A549 (cell line): ENCODE results near the gene CEMIP2. TPM values are rescaled to one million over a fixed set of nuclear protein-coding genes. Genes with fewer than 3 reads are reported as not detected.

Source experiments
- ATAC-seq, 2 experiments: fragments of 200-7000 bp in 1 of 2; fragments of >200 bp in 1 of 2; cut with Nextera tagmentation in 1 of 2; cut with Tn5 transposase in 1 of 2; 3 replicates each; pipeline versions ENCODE4 v1.8.0 to v1.9.1; 2018 to 2020; ENCODE audit warnings: mild to moderate bottlenecking in 1 of 2, moderate library complexity in 1 of 2
- CTCF ChIA-PET: fragments of 300-600 bp; sonication (Branson Sonifier 250); formaldehyde crosslinking; extraction: SDS; loops from one replicate; lab custom pipeline; 2021; ENCODE audit warnings: antibody characterized with exemption, inconsistent platforms; lab: Yijun Ruan, JAX
- POLR2A ChIA-PET: fragments of 350-600 bp; formaldehyde crosslinking; extraction: SDS; loops from one replicate; lab custom pipeline; 2021; ENCODE audit warnings: antibody characterized with exemption, inconsistent platforms; lab: Yijun Ruan, JAX
- DNase-seq, 2 experiments: peaks; one replicate each; pipeline versions ENCODE4 v3.0.0 to v3.0.0-alpha.2; 2011 to 2016; ENCODE audit warnings: low read depth in 1 of 2, low spot score in 1 of 2
- FAIRE-seq: peaks from 2 replicates; lab custom pipeline; 2011; peaks lifted over from hg19 to GRCh38; lab: Jason Lieb, UNC
- H3K27ac ChIP-seq, 2 experiments: fragments of >200 bp; sonication (Bioruptor Twin); formaldehyde crosslinking; 3 replicates each; pipeline ENCODE4 v1.5.1; 2016 to 2017
- H3K4me1 ChIP-seq: fragments of >200 bp; sonication (Bioruptor Twin); formaldehyde crosslinking; 3 replicates; pipeline ENCODE4 v1.6.1; 2016
- H3K4me2 ChIP-seq: fragments of >200 bp; sonication (Bioruptor Twin); formaldehyde crosslinking; 3 replicates; pipeline ENCODE4 v1.6.1; 2016
- H3K4me3 ChIP-seq: fragments of >200 bp; sonication (Bioruptor Twin); formaldehyde crosslinking; 3 replicates; pipeline ENCODE4 v1.5.1; 2016
- H3K9me3 ChIP-seq: fragments of >200 bp; sonication (Bioruptor Twin); formaldehyde crosslinking; 3 replicates; pipeline ENCODE4 v1.6.1; 2016
- HEYL ChIP-seq: fragments of 250-450 bp; sonication (Bioruptor Pico); IDR thresholded peaks from 2 replicates; pipeline ENCODE4 v1.8.0; 2021; ENCODE audit warnings: mild to moderate bottlenecking, moderate library complexity
- JUNB ChIP-seq: fragments of >200 bp; sonication (Bioruptor Twin); formaldehyde crosslinking; IDR thresholded peaks from 2 replicates; pipeline ENCODE4 v1.6.1; 2016
- KDM1A ChIP-seq: fragments of 200-600 bp; sonication (generic); IDR thresholded peaks from 2 replicates; pipeline ENCODE4 v1.6.1; 2016; ENCODE audit warnings: low read depth, mild to moderate bottlenecking
- KDM5A ChIP-seq: fragments of 200-600 bp; sonication (generic); IDR thresholded peaks from 2 replicates; pipeline ENCODE4 v1.6.1; 2016; ENCODE audit warnings: antibody characterized with exemption, mild to moderate bottlenecking
- MAFK ChIP-seq: fragments of 450-650 bp; IDR thresholded peaks from 2 replicates; pipeline ENCODE4 v1.6.1; 2014; ENCODE audit not compliant: partially characterized antibody
- NPAS2 ChIP-seq: fragments of 250-450 bp; sonication (Bioruptor Pico); IDR thresholded peaks from 2 replicates; pipeline ENCODE4 v1.8.0; 2022; ENCODE audit warnings: mild to moderate bottlenecking, moderate library complexity, borderline replicate concordance
- POLR2A ChIP-seq: IDR thresholded peaks from 2 replicates; pipeline ENCODE4 v1.6.1; 2012; ENCODE audit warnings: mild to moderate bottlenecking, low read length
- POLR2AphosphoS2 ChIP-seq: conservative IDR thresholded peaks from 2 replicates; pipeline ENCODE4 v1.6.1; 2012; ENCODE audit warnings: low read length, improper control_type of control experiment, inconsistent platforms
- RAD21 ChIP-seq, 2 experiments: fragments of >200 bp in 1 of 2; sonication (Bioruptor Twin) in 1 of 2; formaldehyde crosslinking in 1 of 2; IDR thresholded peaks in 1 of 2; conservative IDR thresholded peaks in 1 of 2; 2 replicates in 1 of 2; 3 replicates in 1 of 2; pipeline ENCODE4 v1.6.1; 2012 to 2018; ENCODE audit warnings: inconsistent platforms in 1 of 2
- RNF2 ChIP-seq: fragments of 200-600 bp; sonication (generic); IDR thresholded peaks from 2 replicates; pipeline ENCODE4 v1.6.1; 2016; ENCODE audit warnings: low read depth, mild to moderate bottlenecking, antibody characterized with exemption, moderate library complexity, borderline replicate concordance
- TP53 ChIP-seq: fragments of 250-450 bp; sonication (Bioruptor Pico); IDR thresholded peaks from 2 replicates; pipeline ENCODE4 v1.5.0; 2021; ENCODE audit warnings: mild to moderate bottlenecking, moderate library complexity
- ZSCAN20 ChIP-seq: fragments of 250-450 bp; sonication (Bioruptor Pico); IDR thresholded peaks from 2 replicates; pipeline ENCODE4 v1.8.0; 2022; ENCODE audit warnings: mild to moderate bottlenecking, moderate library complexity
- WGBS: methylation state at CpG from one replicate; pipeline ENCODE4 v1.1.6; 2017; ENCODE audit errors: missing lambda C conversion rate; 5-methylcytosine and 5-hydroxymethylcytosine counted together
- polyA plus RNA-seq, 4 experiments: library from polyadenylated mRNA; depleted of rRNA in 3 of 4; stranded (reverse); fragments of >200 nt; fragmentation: RNase III in 1 of 4; extraction: RNeasy Plus Mini Kit Qiagen cat#74134 plus additional on column Dnase treatment in 1 of 4; gene quantifications; 2 replicates in 3 of 4; 3 replicates in 1 of 4; pipeline ENCODE4 v1.2.3, GENCODE V29; 2011 to 2017
- TF ChIP-seq, protein P1 (sequence below): fragments of 450-650 bp; IDR thresholded peaks from 2 replicates; pipeline ENCODE4 v1.6.1; 2014; ENCODE audit warnings: antibody characterized with exemption
- TF ChIP-seq, protein P2 (sequence below): fragments of 200-600 bp; sonication (generic); IDR thresholded peaks from 2 replicates; pipeline ENCODE4 v1.6.1; 2016; ENCODE audit warnings: antibody characterized with exemption, mild to moderate bottlenecking, moderate library complexity
- TF ChIP-seq, protein P3 (sequence below): fragments of >200 bp; sonication (Bioruptor Twin); formaldehyde crosslinking; IDR thresholded peaks from 3 replicates; pipeline ENCODE4 v1.5.1; 2016
- TF ChIP-seq, protein P4 (sequence below): fragments of 250-450 bp; sonication (Bioruptor Pico); IDR thresholded peaks from 2 replicates; pipeline ENCODE4 v1.5.0; 2020; ENCODE audit warnings: low read depth, mild to moderate bottlenecking, moderate library complexity

Gene CEMIP2
- polyA plus RNA-seq, 2 of the 4 experiments (the other 2 are of a cell fraction) = 146 to 161 TPM

DNA sequence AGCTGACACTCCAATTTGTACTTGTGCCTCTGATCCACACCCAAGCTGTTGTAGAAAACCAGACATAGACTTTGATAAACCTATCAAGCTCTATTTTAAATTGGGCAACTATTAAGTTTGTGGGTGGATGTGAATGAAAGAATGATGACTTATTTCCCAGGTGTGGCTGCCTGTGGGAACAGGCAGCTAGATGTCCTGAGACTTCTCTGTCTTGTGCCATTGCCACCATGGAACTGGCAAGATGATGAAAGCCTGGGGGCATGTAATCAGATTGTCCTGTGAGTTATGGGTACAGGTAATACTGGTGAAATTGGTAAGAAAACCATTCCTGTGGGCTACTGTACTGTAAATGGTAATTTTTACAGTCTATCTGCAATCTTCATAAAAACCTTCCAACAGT, 57.5 kb downstream of the CEMIP2 start:
- H3K4me2 ChIP-seq = no peak overlapping the region
- DNase-seq (no peak), FAIRE-seq (no peak), ATAC-seq (no peak)
- no peaks in the 10 kb centered on the region for H3K9me3 ChIP-seq
- H3K4me1 ChIP-seq = peaks cover 2% of the 10 kb centered on the region; the same call in 2 of the 3 replicates
- no peak overlapping the region for H3K27ac ChIP-seq
- CTCF ChIA-PET = interaction anchor here (0.5 to 2.4 kb wide), 5 partner anchors 12 to 113 kb away, joined by 3 to 11 read pairs (median 3); no protein-coding TSS in a partner anchor
- TF ChIP-seq JUNB (no peak), KDM5A (no peak), ZSCAN20 (CRISPR knock-in tag) (no peak)
- TF ChIP-seq, protein P1, sequence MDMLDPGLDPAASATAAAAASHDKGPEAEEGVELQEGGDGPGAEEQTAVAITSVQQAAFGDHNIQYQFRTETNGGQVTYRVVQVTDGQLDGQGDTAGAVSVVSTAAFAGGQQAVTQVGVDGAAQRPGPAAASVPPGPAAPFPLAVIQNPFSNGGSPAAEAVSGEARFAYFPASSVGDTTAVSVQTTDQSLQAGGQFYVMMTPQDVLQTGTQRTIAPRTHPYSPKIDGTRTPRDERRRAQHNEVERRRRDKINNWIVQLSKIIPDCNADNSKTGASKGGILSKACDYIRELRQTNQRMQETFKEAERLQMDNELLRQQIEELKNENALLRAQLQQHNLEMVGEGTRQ = no peak
- H3K4me3 ChIP-seq = no peak overlapping the region
- POLR2A ChIA-PET = no interaction called here

DNA sequence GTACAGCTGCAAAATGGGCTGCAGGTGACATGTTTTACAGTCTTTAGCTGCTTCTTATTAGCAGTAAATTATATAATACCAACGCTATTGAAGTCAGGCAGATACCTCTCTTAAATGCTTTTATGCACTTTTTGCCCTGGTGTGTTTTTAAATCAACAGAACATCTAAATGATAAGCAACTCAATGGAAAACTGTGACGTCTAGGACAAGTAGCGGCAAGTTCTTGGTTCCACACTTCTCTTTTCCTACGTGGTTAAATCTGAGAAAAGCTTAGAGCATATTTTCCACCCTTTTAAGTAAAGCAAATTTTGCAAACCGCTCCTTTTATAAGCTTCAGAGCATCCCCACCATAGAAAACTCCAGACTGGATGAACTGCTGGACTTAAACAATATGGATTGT, 58.1 kb downstream of the CEMIP2 start:
- Histone ChIP-seq H3K4me3 (no peak overlapping the region), H3K27ac (no peak overlapping the region), H3K4me1 (no peaks in the 10 kb centered on the region), H3K4me2 (no peak overlapping the region), H3K9me3 (no peaks in the 10 kb centered on the region)
- POLR2A ChIA-PET = no interaction called here
- no peak for DNase-seq
- TF ChIP-seq, protein P2, sequence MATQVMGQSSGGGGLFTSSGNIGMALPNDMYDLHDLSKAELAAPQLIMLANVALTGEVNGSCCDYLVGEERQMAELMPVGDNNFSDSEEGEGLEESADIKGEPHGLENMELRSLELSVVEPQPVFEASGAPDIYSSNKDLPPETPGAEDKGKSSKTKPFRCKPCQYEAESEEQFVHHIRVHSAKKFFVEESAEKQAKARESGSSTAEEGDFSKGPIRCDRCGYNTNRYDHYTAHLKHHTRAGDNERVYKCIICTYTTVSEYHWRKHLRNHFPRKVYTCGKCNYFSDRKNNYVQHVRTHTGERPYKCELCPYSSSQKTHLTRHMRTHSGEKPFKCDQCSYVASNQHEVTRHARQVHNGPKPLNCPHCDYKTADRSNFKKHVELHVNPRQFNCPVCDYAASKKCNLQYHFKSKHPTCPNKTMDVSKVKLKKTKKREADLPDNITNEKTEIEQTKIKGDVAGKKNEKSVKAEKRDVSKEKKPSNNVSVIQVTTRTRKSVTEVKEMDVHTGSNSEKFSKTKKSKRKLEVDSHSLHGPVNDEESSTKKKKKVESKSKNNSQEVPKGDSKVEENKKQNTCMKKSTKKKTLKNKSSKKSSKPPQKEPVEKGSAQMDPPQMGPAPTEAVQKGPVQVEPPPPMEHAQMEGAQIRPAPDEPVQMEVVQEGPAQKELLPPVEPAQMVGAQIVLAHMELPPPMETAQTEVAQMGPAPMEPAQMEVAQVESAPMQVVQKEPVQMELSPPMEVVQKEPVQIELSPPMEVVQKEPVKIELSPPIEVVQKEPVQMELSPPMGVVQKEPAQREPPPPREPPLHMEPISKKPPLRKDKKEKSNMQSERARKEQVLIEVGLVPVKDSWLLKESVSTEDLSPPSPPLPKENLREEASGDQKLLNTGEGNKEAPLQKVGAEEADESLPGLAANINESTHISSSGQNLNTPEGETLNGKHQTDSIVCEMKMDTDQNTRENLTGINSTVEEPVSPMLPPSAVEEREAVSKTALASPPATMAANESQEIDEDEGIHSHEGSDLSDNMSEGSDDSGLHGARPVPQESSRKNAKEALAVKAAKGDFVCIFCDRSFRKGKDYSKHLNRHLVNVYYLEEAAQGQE = no peak
- TF ChIP-seq HEYL (CRISPR knock-in tag) = no peak
- TF ChIP-seq RNF2 = no peak
- TF ChIP-seq ZSCAN20 (CRISPR knock-in tag) = no peak
- no peak for TF ChIP-seq POLR2AphosphoS2
- TF ChIP-seq, protein P1 = no peak
- no peak for TF ChIP-seq JUNB
- no peak for TF ChIP-seq KDM1A
- no peak for TF ChIP-seq POLR2A
- no peak for TF ChIP-seq TP53 (CRISPR knock-in tag)
- TF ChIP-seq, protein P3, sequence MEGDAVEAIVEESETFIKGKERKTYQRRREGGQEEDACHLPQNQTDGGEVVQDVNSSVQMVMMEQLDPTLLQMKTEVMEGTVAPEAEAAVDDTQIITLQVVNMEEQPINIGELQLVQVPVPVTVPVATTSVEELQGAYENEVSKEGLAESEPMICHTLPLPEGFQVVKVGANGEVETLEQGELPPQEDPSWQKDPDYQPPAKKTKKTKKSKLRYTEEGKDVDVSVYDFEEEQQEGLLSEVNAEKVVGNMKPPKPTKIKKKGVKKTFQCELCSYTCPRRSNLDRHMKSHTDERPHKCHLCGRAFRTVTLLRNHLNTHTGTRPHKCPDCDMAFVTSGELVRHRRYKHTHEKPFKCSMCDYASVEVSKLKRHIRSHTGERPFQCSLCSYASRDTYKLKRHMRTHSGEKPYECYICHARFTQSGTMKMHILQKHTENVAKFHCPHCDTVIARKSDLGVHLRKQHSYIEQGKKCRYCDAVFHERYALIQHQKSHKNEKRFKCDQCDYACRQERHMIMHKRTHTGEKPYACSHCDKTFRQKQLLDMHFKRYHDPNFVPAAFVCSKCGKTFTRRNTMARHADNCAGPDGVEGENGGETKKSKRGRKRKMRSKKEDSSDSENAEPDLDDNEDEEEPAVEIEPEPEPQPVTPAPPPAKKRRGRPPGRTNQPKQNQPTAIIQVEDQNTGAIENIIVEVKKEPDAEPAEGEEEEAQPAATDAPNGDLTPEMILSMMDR = no peak
- TF ChIP-seq NPAS2 (CRISPR knock-in tag) = no peak
- TF ChIP-seq MAFK = no peak
- TF ChIP-seq RAD21 (conservative IDR thresholded peaks at IDR 0.05 in 1 of 2, IDR thresholded peaks at IDR 0.05 in 1 of 2) = no peak
- TF ChIP-seq, protein P4, sequence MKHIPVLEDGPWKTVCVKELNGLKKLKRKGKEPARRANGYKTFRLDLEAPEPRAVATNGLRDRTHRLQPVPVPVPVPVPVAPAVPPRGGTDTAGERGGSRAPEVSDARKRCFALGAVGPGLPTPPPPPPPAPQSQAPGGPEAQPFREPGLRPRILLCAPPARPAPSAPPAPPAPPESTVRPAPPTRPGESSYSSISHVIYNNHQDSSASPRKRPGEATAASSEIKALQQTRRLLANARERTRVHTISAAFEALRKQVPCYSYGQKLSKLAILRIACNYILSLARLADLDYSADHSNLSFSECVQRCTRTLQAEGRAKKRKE (CRISPR knock-in tag) = no peak
- no peak for FAIRE-seq
- 89% methylated on average over 5 of the region's 5 CpGs for WGBS
- no peak for ATAC-seq
- CTCF ChIA-PET = interaction anchor here (1.2 to 2.4 kb wide), 6 partner anchors 21 to 107 kb away, joined by 3 to 11 read pairs (median 4); no protein-coding TSS in a partner anchor
